Astrocyte (in vitro differentiated cells and primary cell): Measurements from ENCODE around the gene CROCC2.

Experiments
- EZH2 ChIP-seq: IDR thresholded peaks from 2 replicates; pipeline ENCODE4 v1.6.1; 2012; ENCODE audit warnings: mild to moderate bottlenecking, low read length, inconsistent platforms; ENCODE audit not compliant: insufficient read depth
- TF ChIP-seq, protein P1 (sequence below): IDR thresholded peaks from 2 replicates; pipeline ENCODE4 v1.5.1; 2011; ENCODE audit warnings: low read depth, mild to moderate bottlenecking, inconsistent platforms, low read length, moderate library complexity; ENCODE audit not compliant: insufficient read depth

DNA sequence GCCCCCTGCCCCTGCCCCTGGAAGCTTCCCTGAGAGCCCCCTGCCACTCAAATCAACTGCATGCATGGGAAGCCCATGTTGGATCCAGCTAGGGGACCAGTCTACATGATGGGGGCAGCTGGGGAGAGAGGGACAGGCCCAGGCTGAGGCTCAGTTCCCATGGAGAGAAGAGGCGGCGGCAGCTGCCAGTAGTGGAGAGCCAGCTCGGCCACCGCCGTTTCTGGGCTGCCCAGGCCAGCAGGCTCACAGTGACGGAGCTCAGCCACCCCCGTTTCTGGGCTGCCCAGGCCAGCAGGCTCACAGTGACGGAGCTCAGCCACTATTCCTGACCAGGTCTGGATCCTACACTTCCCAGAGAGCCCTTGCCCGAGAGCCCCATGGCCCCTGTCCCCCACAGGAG is 13.8 kb upstream of the CROCC2 start:
- TF ChIP-seq, protein P1, sequence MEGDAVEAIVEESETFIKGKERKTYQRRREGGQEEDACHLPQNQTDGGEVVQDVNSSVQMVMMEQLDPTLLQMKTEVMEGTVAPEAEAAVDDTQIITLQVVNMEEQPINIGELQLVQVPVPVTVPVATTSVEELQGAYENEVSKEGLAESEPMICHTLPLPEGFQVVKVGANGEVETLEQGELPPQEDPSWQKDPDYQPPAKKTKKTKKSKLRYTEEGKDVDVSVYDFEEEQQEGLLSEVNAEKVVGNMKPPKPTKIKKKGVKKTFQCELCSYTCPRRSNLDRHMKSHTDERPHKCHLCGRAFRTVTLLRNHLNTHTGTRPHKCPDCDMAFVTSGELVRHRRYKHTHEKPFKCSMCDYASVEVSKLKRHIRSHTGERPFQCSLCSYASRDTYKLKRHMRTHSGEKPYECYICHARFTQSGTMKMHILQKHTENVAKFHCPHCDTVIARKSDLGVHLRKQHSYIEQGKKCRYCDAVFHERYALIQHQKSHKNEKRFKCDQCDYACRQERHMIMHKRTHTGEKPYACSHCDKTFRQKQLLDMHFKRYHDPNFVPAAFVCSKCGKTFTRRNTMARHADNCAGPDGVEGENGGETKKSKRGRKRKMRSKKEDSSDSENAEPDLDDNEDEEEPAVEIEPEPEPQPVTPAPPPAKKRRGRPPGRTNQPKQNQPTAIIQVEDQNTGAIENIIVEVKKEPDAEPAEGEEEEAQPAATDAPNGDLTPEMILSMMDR, result no peak
- TF ChIP-seq EZH2, result no peak
